ENCODE results near the gene ALG11. TPM values are rescaled to one million over a fixed set of nuclear protein-coding genes. Genes with fewer than 3 reads are reported as not detected.
"Not testable (repeated sequence)": the region's sequence is repeated elsewhere in the genome, so short reads cannot be mapped to it uniquely, and the experiment has no call there.

Gene ALG11
- total and polyA plus RNA-seq, 9 donors: 5.9 to 36.2 (median 26.9) TPM

DNA sequence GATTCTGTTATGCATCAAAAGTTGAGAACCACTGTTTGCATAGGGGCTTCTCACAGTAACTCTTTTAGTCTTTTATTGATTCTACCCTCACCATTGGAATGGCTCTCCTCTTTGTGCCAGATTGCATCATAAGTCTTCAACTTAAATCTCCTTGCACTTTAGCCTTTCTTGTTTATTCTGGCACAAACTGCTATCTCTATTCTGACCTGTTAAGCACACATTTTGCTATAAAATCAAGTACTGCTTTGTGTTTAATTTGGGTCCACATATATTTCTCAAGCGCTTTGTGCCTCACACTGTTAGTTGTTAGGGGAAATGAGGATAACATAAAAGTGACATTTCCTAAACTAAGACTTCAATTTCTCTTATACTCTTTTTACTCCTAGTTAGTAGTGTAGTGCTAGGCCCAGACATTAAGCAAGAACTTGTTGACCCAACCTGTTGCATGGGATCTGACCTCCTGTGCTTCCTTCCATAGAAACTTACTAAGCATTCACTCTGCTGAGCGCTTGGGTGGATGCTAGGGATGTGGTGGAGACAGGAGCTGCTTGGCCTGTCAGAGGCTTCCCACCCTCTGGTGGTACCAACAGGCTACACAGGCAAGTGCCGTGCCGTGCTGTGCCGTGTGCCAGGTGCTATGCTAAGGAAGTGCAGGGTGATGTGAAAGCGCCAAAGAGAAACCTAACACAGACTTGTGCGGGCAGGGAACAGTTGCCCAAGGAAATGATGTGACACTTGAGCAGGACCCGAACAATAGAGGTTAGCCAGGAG, 13.5 kb downstream of the ALG11 start:
- H3K4me1 ChIP-seq (ENCODE audit: insufficient read depth): no peaks in the 10 kb centered on the region
- TF ChIP-seq CTCF (IDR thresholded peaks at IDR 0.05) (no peak), EP300 (IDR thresholded peaks at IDR 0.05) (no peak), POLR2A (IDR thresholded peaks at IDR 0.05) (no peak)
- peaks cover 0 to 6% of the 10 kb centered on the region in 2 donors for H3K9me3 ChIP-seq
- intact Hi-C loops (cut with DNase I): no loop called here
- H3K27ac ChIP-seq: no peak overlapping the region
- H3K27me3 ChIP-seq: no peaks in the 10 kb centered on the region
- WGBS, 3 donors: 96 to 97% (median 97%) methylated on average over 8 of the region's 8 CpGs
- no peak for DNase-seq
- H3K36me3 ChIP-seq: no peaks in the 10 kb centered on the region
- H3K4me3 ChIP-seq: no peak overlapping the region

DNA sequence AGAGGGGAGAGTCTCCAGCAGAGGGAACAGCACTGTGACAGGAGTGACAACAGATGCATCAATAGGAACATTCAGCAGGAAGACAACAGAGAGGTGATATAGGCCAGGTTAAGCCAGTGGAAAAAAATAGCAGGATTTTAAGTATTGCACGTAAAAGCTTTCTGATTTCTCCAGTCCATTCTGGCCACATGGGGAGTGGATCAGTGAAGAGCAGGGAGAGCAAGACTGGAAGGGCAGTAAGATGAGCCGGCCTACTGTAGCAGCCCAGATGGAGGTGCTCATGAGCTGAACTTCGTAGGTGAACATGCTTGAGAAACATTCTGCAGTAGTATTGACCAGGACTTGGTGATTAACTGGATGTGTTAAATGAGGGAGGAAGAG, 14.0 kb downstream of the ALG11 start:
- no peak for TF ChIP-seq EP300 (IDR thresholded peaks at IDR 0.05)
- no peak for TF ChIP-seq CTCF (IDR thresholded peaks at IDR 0.05)
- TF ChIP-seq POLR2A (IDR thresholded peaks at IDR 0.05): no peak
- Histone ChIP-seq H3K4me3 (no peak overlapping the region), H3K9me3 (peaks cover 0 to 6% of the 10 kb centered on the region in 2 donors), H3K27ac (no peak overlapping the region), H3K27me3 (no peaks in the 10 kb centered on the region), H3K36me3 (no peaks in the 10 kb centered on the region), H3K4me1 (ENCODE audit: insufficient read depth) (no peaks in the 10 kb centered on the region)
- intact Hi-C loops (cut with DNase I): no loop called here
- no peak for DNase-seq
- 96 to 99% (median 98%) methylated on average over 3 of the region's 3 CpGs for WGBS, 3 donors

DNA sequence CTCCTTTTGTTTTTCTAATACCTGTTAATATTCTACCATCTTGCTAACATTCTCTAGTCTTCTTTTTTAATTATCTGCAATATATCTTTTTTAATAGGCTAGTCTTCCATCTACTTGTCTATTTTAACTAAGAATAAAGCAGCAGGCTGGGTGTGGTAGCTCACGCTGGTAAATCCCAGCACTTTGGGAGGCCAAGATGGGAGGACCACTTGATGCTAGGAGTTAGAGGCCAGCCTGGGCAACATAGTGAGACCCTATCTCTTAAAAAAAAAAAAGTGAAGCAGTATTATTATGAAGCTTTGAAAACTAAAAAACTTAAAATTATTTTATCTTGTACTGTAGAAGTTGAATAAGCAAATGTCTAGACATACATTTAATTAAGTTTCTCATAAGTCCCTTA, 15.6 kb downstream of the ALG11 start:
- Histone ChIP-seq H3K9me3 (peaks cover 0 to 6% of the 10 kb centered on the region in 2 donors), H3K27me3 (no peaks in the 10 kb centered on the region), H3K4me1 (ENCODE audit: insufficient read depth) (no peaks in the 10 kb centered on the region), H3K4me3 (no peak overlapping the region), H3K36me3 (no peaks in the 10 kb centered on the region), H3K27ac (no peak overlapping the region)
- DNase-seq: no peak
- TF ChIP-seq EP300 (IDR thresholded peaks at IDR 0.05) (no peak), POLR2A (IDR thresholded peaks at IDR 0.05) (no peak), CTCF (IDR thresholded peaks at IDR 0.05) (no peak)
- intact Hi-C loops (cut with DNase I): no loop called here
- 93 to 100% (median 100%) methylated on average over 1 of the region's 1 CpG for WGBS, 3 donors

DNA sequence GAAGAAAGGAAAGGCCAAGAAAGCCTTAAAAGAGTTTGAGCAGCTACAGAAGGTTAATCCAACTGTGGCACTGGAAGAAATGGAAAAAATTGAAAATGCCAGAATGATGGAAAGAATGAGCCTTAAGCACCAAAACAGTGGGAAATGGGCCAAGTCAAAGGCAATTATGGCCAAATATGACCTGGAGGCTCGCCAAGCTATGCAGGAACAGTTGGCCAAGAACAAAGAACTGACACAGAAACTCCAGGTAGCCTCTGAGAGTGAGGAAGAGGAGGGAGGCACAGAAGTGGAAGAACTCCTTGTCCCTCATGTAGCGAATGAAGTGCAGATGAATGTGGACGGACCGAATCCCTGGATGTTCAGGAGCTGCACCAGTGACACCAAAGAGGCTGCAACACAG, 17.4 kb downstream of the ALG11 start:
- TF ChIP-seq CTCF (IDR thresholded peaks at IDR 0.05) (no peak), POLR2A (IDR thresholded peaks at IDR 0.05) (no peak), EP300 (IDR thresholded peaks at IDR 0.05) (no peak)
- Histone ChIP-seq H3K9me3 (peaks cover 0 to 6% of the 10 kb centered on the region in 2 donors), H3K4me3 (no peak overlapping the region), H3K27me3 (no peaks in the 10 kb centered on the region), H3K36me3 (no peaks in the 10 kb centered on the region), H3K4me1 (ENCODE audit: insufficient read depth) (no peaks in the 10 kb centered on the region), H3K27ac (no peak overlapping the region)
- intact Hi-C loops (cut with DNase I): no loop called here
- WGBS, 3 donors: 88 to 96% (median 91%) methylated on average over 4 of the region's 4 CpGs
- DNase-seq: no peak

DNA sequence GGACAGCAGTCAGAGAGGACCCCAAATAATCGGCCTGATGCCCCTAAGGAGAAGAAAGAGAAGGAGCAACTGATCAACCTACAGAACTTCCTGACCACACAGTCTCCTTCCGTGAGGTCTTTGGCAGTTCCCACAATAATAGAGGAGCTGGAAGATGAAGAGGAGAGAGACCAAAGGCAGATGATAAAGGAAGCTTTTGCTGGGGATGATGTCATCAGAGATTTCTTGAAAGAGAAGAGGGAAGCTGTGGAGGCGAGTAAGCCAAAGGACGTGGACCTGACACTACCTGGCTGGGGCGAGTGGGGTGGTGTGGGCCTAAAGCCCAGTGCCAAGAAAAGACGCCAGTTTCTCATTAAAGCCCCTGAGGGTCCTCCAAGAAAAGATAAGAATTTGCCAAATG, 18.2 kb downstream of the ALG11 start:
- H3K27me3 ChIP-seq; intact Hi-C loops (cut with DNase I); H3K4me3 ChIP-seq; DNase-seq; H3K9me3 ChIP-seq; H3K4me1 ChIP-seq (ENCODE audit: insufficient read depth); H3K27ac ChIP-seq; H3K36me3 ChIP-seq: not testable (repeated sequence)
- WGBS, 3 donors: 94 to 98% (median 95%) methylated on average over 6 of the region's 6 CpGs

All from ovary (tissue), 9 donors.